Measurements from ENCODE around the gene CANX. TPM values are rescaled to one million over a fixed set of nuclear protein-coding genes. Genes with fewer than 3 reads are reported as not detected.
A peak's percentile ranks its signal among the peaks of the same experiment; 100 is the strongest.

CANX gene
- total and polyA plus RNA-seq, 5 donors: 119 to 694 (median 512) TPM

DNA sequence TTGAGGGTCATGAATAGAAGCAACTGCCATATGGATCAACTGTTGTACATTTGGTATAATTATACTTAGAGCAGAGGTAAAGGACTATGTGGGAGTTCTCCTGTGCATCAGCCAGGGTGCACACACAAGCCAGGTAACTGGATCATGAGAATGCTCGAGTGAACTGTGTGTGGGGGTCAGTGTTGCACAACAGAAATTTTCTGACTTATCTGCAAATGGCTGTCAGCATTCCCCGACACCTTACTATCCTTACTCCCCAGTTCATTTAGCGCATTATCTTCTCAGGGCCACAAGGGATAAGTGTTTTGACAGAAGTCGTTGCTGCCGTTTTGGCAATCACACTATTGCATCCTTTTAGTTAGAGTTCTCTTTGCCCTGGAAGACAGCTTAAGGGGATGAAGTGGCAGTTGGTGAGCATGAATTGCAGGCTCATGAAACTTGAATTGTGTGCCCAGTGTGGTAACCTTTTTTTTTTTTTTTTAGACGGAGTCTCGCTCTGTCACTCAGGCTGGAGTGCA lies 1.7 kb downstream of the CANX start:
- no peak for DNase-seq
- Histone ChIP-seq H3K4me1 (ENCODE audit: control insufficient read depth, insufficient read depth, low read length) (no peaks in the 10 kb centered on the region), H3K27me3 (ENCODE audit: control insufficient read depth, insufficient read depth) (no peaks in the 10 kb centered on the region), H3K9me3 (ENCODE audit: control insufficient read depth, low read length) (no peaks in the 10 kb centered on the region), H3K27ac (ENCODE audit: low read length) (peak overlapping the region; percentile 61), H3K4me3 (ENCODE audit: low read length) (peak overlapping the region; percentile 84)
- 29% methylated on average over 7 of the region's 7 CpGs for WGBS
- ATAC-seq: no peak
- intact Hi-C loops (cut with DNase I): no loop called here

DNA sequence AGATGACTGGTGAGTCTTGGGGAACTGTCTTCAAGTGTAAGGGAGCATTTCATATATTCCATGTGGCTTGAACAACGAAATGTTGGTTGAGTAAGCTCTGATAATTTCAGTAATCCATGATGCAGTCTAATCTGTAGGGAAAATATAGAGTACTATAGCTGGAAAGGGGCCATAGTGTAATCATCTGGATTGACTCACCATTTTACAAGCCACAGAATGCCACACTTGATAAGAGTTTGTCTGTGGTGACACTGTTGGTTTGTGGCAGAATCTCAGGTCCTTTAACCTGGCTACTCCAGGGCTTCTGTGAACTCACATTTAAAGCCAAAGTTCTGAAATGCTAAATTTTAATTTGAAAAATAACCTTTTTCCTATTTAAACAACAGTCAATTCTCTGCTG lies 17.5 kb downstream of the CANX start:
- no peak overlapping the region for H3K27ac ChIP-seq (ENCODE audit: low read length)
- WGBS: 85% methylated on average over 1 of the region's 1 CpG
- intact Hi-C loops (cut with DNase I): no loop called here

DNA sequence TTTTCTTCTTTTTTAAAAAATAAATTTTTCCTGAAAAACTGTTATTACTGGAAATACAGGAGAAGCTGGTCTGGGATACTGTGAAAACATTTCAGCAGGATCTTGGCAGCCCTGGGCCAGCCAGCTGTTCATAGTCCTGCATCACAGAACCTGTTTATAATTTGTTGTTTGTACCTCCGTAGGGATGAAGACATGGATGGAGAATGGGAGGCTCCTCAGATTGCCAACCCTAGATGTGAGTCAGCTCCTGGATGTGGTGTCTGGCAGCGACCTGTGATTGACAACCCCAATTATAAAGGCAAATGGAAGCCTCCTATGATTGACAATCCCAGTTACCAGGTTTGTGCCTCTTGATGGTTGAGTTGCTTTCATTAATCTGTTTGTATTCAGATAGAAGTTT lies 21.5 kb downstream of the CANX start:
- Histone ChIP-seq H3K4me1 (ENCODE audit: control insufficient read depth, insufficient read depth, low read length) (no peaks in the 10 kb centered on the region), H3K27me3 (ENCODE audit: control insufficient read depth, insufficient read depth) (no peaks in the 10 kb centered on the region), H3K9me3 (ENCODE audit: control insufficient read depth, low read length) (no peaks in the 10 kb centered on the region), H3K4me3 (ENCODE audit: low read length) (no peak overlapping the region), H3K27ac (ENCODE audit: low read length) (no peak overlapping the region)
- DNase-seq: no peak
- ATAC-seq: no peak
- WGBS: 88% methylated on average over 2 of the region's 2 CpGs
- intact Hi-C loops (cut with DNase I): no loop called here

More for the DNA sequence above, 17.5 kb downstream of the CANX start:
- DNase-seq (no peak), ATAC-seq (no peak)
- Histone ChIP-seq H3K4me1 (ENCODE audit: control insufficient read depth, insufficient read depth, low read length) (no peaks in the 10 kb centered on the region), H3K27me3 (ENCODE audit: control insufficient read depth, insufficient read depth) (no peaks in the 10 kb centered on the region), H3K9me3 (ENCODE audit: control insufficient read depth, low read length) (no peaks in the 10 kb centered on the region), H3K4me3 (ENCODE audit: low read length) (no peak overlapping the region)

DNA sequence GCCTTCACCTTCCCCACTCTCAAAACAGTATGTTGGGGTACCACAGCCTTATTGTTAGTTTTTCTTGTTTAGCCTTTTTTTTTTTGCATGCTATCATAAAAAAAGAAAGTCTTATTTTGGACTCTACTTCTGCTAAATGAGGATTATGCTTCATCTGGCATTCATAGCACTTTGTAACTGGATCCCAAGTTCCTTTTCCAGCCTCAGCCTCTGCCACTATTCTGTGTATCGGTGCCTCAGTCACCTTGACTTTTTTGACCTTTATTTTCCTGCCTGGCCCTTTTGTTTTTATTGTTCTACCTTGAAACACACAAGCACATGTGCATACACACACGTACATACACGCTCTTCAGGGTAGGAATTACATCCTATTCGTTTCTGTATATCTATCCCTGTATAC lies 25.4 kb downstream of the CANX start:
- intact Hi-C loops (cut with DNase I): no loop called here
- H3K4me3 ChIP-seq (ENCODE audit: low read length): no peak overlapping the region
- H3K27ac ChIP-seq (ENCODE audit: low read length): no peak overlapping the region
- no peak for DNase-seq
- no peak for ATAC-seq
- no peaks in the 10 kb centered on the region for H3K9me3 ChIP-seq (ENCODE audit: control insufficient read depth, low read length)
- no peaks in the 10 kb centered on the region for H3K27me3 ChIP-seq (ENCODE audit: control insufficient read depth, insufficient read depth)
- WGBS: 83% methylated on average over 4 of the region's 4 CpGs
- no peaks in the 10 kb centered on the region for H3K4me1 ChIP-seq (ENCODE audit: control insufficient read depth, insufficient read depth, low read length)

DNA sequence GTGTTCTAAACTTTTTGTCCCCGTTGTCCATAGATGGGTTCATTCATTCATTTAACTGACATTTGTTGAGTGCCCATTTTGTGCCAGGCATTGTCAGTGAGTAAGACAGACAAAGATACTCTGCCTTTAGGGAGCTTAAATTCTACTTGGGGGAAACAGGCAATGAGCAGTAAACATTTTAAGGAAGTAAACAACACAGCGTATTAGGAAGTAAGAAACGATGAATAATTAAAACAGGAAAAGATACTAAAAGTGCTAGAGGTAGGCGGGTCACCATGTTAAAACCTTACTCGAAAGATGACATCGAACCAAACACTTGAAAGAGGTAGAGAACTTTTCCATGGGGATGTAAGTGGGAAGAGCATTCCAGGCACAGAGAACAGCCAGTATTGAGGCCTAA lies 28.3 kb downstream of the CANX start:
- intact Hi-C loops (cut with DNase I): no loop called here
- H3K4me1 ChIP-seq (ENCODE audit: control insufficient read depth, insufficient read depth, low read length): no peaks in the 10 kb centered on the region
- DNase-seq (no peak), ATAC-seq (no peak)
- H3K27ac ChIP-seq (ENCODE audit: low read length): no peak overlapping the region
- 77% methylated on average over 6 of the region's 6 CpGs for WGBS
- no peaks in the 10 kb centered on the region for H3K9me3 ChIP-seq (ENCODE audit: control insufficient read depth, low read length)
- no peak overlapping the region for H3K4me3 ChIP-seq (ENCODE audit: low read length)
- H3K27me3 ChIP-seq (ENCODE audit: control insufficient read depth, insufficient read depth): no peaks in the 10 kb centered on the region

DNA sequence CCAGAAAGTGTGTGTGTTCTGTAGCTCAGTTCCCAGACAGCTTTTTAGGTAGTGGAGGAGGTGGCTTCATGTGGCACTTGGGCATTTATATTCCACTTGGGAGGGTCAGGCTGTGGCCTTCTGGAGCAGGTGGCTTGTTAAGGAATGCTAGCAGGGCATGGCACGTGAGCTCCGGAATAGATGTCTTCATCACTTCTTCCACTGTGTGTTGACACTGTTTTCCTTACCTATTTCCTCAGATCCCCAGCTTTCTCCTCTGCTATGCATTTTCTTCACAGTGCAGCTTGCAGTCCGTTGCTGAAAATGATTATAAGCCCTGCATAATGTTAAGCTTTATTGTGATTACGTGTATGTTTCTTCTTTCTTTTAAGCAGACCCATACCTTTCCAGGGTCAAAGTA lies 30.5 kb downstream of the CANX start:
- ATAC-seq (no peak), DNase-seq (no peak)
- H3K27ac ChIP-seq (ENCODE audit: low read length): no peak overlapping the region
- H3K9me3 ChIP-seq (ENCODE audit: control insufficient read depth, low read length): no peaks in the 10 kb centered on the region
- no peaks in the 10 kb centered on the region for H3K4me1 ChIP-seq (ENCODE audit: control insufficient read depth, insufficient read depth, low read length)
- intact Hi-C loops (cut with DNase I): no loop called here
- 79% methylated on average over 4 of the region's 4 CpGs for WGBS
- no peak overlapping the region for H3K4me3 ChIP-seq (ENCODE audit: low read length)
- H3K27me3 ChIP-seq (ENCODE audit: control insufficient read depth, insufficient read depth): no peaks in the 10 kb centered on the region

DNA sequence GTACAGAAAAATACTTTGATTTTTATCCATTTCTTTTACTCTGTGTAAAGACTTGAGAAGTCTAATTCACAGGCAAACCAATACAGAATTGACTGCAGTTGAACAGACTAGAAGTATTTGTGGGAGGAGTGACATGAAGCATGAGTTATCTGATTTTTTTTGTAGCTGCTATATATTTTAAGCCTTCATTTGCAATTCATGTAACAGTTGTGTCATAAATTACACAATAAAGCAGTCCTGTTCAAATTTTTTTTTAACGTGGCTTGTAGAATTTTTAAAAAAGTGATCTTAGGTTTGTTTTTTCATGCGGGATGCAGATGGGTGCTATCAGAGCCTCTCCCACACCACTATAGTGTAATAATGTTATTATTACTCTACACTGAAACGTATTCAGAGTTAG lies 31.0 kb downstream of the CANX start:
- WGBS: 80% methylated on average over 3 of the region's 3 CpGs
- Histone ChIP-seq H3K9me3 (ENCODE audit: control insufficient read depth, low read length) (no peaks in the 10 kb centered on the region), H3K4me3 (ENCODE audit: low read length) (no peak overlapping the region), H3K27ac (ENCODE audit: low read length) (no peak overlapping the region), H3K4me1 (ENCODE audit: control insufficient read depth, insufficient read depth, low read length) (peaks cover 3% of the 10 kb centered on the region), H3K27me3 (ENCODE audit: control insufficient read depth, insufficient read depth) (no peaks in the 10 kb centered on the region)
- DNase-seq (no peak), ATAC-seq (no peak)
- intact Hi-C loops (cut with DNase I): loop anchor here in 1 of 4 donors (10.0 kb wide), 1 partner anchor 175 kb away; the partner anchor contains the start of gene TBC1D9B

DNA sequence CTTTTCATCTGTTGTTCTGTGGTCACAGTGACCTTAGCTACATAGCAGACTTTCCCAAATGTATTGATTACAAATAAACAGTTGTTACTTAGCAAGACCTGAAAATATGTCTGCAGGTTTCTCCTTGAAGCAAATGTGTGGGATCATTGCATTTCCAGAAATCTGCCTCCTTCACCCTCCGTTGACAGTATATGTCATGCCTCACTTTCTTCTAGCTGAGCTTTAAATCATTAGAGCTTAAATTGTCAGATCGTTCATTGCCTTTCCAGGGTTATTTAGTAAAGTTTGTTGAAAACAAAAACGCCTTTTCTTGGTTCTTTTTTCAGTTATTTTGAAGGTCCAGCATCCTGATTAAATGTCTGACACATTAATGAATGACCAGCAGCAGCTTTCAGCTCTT lies 31.6 kb downstream of the CANX start:
- H3K27me3 ChIP-seq (ENCODE audit: control insufficient read depth, insufficient read depth): no peaks in the 10 kb centered on the region
- ATAC-seq (no peak), DNase-seq (no peak)
- H3K9me3 ChIP-seq (ENCODE audit: control insufficient read depth, low read length): no peaks in the 10 kb centered on the region
- no peak overlapping the region for H3K27ac ChIP-seq (ENCODE audit: low read length)
- peaks cover 3% of the 10 kb centered on the region for H3K4me1 ChIP-seq (ENCODE audit: control insufficient read depth, insufficient read depth, low read length)
- 69% methylated on average over 3 of the region's 3 CpGs for WGBS
- no peak overlapping the region for H3K4me3 ChIP-seq (ENCODE audit: low read length)
- intact Hi-C loops (cut with DNase I): loop anchor here in 1 of 4 donors (10.0 kb wide), 1 partner anchor 174 kb away; the partner anchor contains the start of gene TBC1D9B

DNA sequence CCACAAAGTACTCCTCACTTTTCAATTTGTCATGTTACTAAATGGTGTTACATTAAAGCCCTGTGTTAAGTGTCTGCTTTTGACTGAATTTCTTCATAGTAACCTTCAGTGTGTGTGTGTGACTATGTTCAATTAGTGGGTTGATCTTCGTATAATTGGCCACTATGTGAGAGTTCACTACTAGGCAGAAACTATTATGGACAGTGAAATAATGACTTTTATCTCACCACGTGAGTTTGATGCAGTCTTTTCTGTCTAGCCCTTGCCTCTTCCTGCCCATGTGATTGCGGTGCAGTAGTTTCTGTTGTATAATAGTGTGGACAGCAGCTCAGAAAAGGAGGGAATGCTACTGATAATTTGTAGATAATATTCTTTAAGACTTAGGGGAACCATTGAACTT lies 32.1 kb downstream of the CANX start:
- 59% methylated on average over 3 of the region's 3 CpGs for WGBS
- Histone ChIP-seq H3K9me3 (ENCODE audit: control insufficient read depth, low read length) (no peaks in the 10 kb centered on the region), H3K4me1 (ENCODE audit: control insufficient read depth, insufficient read depth, low read length) (peaks cover 3% of the 10 kb centered on the region), H3K27ac (ENCODE audit: low read length) (no peak overlapping the region), H3K27me3 (ENCODE audit: control insufficient read depth, insufficient read depth) (no peaks in the 10 kb centered on the region), H3K4me3 (ENCODE audit: low read length) (no peak overlapping the region)
- DNase-seq: no peak
- ATAC-seq: no peak
- intact Hi-C loops (cut with DNase I): loop anchor here in 1 of 4 donors (10.0 kb wide), 1 partner anchor 174 kb away; the partner anchor contains the start of gene TBC1D9B

DNA sequence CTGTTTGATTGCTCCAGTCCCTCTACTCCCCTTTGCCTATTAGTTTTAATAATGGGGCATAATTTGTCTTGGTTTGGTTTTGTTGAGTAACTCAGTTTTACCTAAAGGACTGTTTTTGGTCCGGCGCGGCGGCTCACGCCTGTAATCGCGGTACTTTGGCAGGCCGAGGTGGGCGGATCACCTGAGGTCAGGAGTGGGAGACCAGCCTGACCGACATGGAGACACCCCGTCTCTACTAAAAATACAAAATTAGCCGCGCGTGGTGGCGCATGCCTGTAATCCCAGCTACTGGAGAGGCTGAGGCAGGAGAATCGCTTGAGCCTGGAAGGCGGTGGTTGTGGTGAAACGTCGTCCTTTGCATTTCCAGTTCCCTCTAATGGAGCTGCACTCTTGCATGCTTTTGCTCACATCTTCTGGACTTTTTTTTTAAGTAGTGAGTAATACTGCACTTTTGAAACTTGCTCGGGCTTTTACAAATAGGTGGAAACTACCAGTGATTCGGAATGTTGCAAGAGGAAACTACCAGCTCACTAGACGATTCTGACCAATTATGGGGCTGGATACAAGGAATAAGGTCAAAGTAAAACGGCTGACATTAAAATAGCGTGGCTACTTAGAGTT lies 33.1 kb downstream of the CANX start:
- Histone ChIP-seq H3K4me3 (ENCODE audit: low read length) (peak overlapping the region; percentile 53), H3K9me3 (ENCODE audit: control insufficient read depth, low read length) (no peaks in the 10 kb centered on the region), H3K27ac (ENCODE audit: low read length) (peak overlapping the region; percentile 49), H3K27me3 (ENCODE audit: control insufficient read depth, insufficient read depth) (no peaks in the 10 kb centered on the region), H3K4me1 (ENCODE audit: control insufficient read depth, insufficient read depth, low read length) (peaks cover 3% of the 10 kb centered on the region)
- intact Hi-C loops (cut with DNase I): loop anchor here in 2 of 4 donors (2.0 to 10.0 kb wide), 2 partner anchors 63 to 173 kb away; partner anchors contain the start of gene TBC1D9B (in 1 of the 2)
- 55% methylated on average over 24 of the region's 24 CpGs for WGBS
- ATAC-seq (peak in 1 of 2 donors; percentile 42), DNase-seq (peak; percentile 37 to 70 (median 59))

DNA sequence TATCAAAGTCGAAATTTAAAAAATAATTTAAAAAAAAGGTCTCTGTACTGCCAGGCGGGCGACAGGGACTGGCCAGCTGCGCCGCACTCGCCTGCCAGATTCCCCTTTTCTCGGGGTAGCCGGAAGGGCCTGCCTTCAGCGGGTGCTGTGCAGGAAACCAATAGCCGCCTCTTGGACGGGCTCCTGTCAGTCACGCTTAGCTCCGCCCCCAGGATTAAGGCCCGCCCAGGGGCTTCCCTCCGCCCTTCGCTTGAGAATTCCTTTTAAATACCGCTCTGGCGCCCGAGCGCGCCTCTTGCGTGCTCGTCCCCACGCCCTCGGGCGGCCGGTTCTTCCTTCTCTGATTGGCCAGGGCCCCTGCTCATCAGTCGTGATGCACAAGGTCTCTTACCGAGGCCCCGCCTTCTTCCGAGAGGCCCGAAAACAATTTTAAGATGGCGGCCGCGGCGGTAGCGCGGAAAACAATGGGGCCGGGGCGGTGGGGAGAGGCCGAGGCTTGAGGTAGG lies 33.7 kb downstream of the CANX start, which contains the start of gene MAML1:
Gene MAML1 (plus strand): TSS at position 411 of the 506 bp plus-strand sequence. CDS start 291 bp downstream, outside the sequence.
- Histone ChIP-seq H3K27ac (ENCODE audit: low read length) (peak within 1 kb of the TSS; percentile 90), H3K9me3 (ENCODE audit: control insufficient read depth, low read length) (no peaks in the 10 kb centered on the region), H3K4me3 (ENCODE audit: low read length) (peak within 1 kb of the TSS; percentile 92), H3K4me1 (ENCODE audit: control insufficient read depth, insufficient read depth, low read length) (peaks cover 3% of the 10 kb centered on the region), H3K27me3 (ENCODE audit: control insufficient read depth, insufficient read depth) (no peaks in the 10 kb centered on the region)
- intact Hi-C loops (cut with DNase I): loop anchor here in 2 of 4 donors (2.0 to 10.0 kb wide), 2 partner anchors 62 to 172 kb away; partner anchors contain the start of gene TBC1D9B (in 1 of the 2)
- DNase-seq (peak; percentile 100), ATAC-seq (peak; percentile 99)
- under 1% methylated on average over 41 of the region's 41 CpGs for WGBS

All from right cardiac atrium (tissue), 5 donors.